Mesendoderm (in vitro differentiated cells): Measurements from ENCODE around the gene POLG.

Source experiments
- DNase-seq: peaks from one replicate; pipeline ENCODE4 v3.0.0; 2013
- H2AK5ac ChIP-seq: 2 replicates; pipeline ENCODE4 v1.6.1; 2013; ENCODE audit warnings: low read length, inconsistent platforms
- H2BK120ac ChIP-seq: 2 replicates; pipeline ENCODE4 v1.6.1; 2013; ENCODE audit warnings: low read depth, mild to moderate bottlenecking, low read length, moderate library complexity, mixed read lengths
- H2BK15ac ChIP-seq: replicated peaks from 2 replicates; pipeline ENCODE4 v1.6.1; 2013; ENCODE audit warnings: low read depth, mild to moderate bottlenecking, moderate library complexity
- H2BK5ac ChIP-seq: 2 replicates; pipeline ENCODE4 v1.6.1; 2013; ENCODE audit warnings: low read length, inconsistent platforms
- H3K18ac ChIP-seq: 2 replicates; pipeline ENCODE4 v1.6.1; 2013; ENCODE audit warnings: mild to moderate bottlenecking, low read length, mixed read lengths
- H3K23ac ChIP-seq: one replicate; pipeline ENCODE4 v1.6.1; 2013; ENCODE audit warnings: low read length
- H3K27ac ChIP-seq: 2 replicates; pipeline ENCODE4 v1.5.1; 2013; ENCODE audit warnings: low read depth, mild to moderate bottlenecking, inconsistent platforms, low read length, moderate library complexity
- H3K27me3 ChIP-seq: 2 replicates; pipeline ENCODE4 v1.6.1; 2013; ENCODE audit warnings: low read length, control low read depth, mild to moderate bottlenecking, inconsistent platforms; ENCODE audit not compliant: insufficient read depth, poor library complexity
- H3K36me3 ChIP-seq: 2 replicates; pipeline ENCODE4 v1.6.1; 2013; ENCODE audit warnings: low read length, inconsistent platforms; ENCODE audit not compliant: control insufficient read depth, insufficient read depth
- H3K4ac ChIP-seq: one replicate; pipeline ENCODE4 v1.6.1; 2013; ENCODE audit warnings: low read depth, mild to moderate bottlenecking, low read length, moderate library complexity
- H3K4me1 ChIP-seq: 2 replicates; pipeline ENCODE4 v1.6.1; 2013; ENCODE audit warnings: low read depth, low read length, inconsistent platforms; ENCODE audit not compliant: control insufficient read depth
- H3K4me2 ChIP-seq: 2 replicates; pipeline ENCODE4 v1.6.1; 2013; ENCODE audit warnings: low read length
- H3K4me3 ChIP-seq: 2 replicates; pipeline ENCODE4 v1.5.1; 2013; ENCODE audit warnings: mild to moderate bottlenecking, low read length
- H3K56ac ChIP-seq: one replicate; pipeline ENCODE4 v1.6.1; 2013; ENCODE audit warnings: low read length
- H3K79me1 ChIP-seq: 2 replicates; pipeline ENCODE4 v1.6.1; 2013; ENCODE audit warnings: low read length, inconsistent platforms
- H3K79me2 ChIP-seq: 2 replicates; pipeline ENCODE4 v1.6.1; 2013; ENCODE audit warnings: mild to moderate bottlenecking, low read length; ENCODE audit not compliant: control insufficient read depth, insufficient read depth
- H3K9ac ChIP-seq: 2 replicates; pipeline ENCODE4 v1.6.1; 2013; ENCODE audit warnings: low read length, inconsistent platforms
- H4K5ac ChIP-seq: one replicate; pipeline ENCODE4 v1.6.1; 2013; ENCODE audit warnings: low read length
- H4K8ac ChIP-seq: one replicate; pipeline ENCODE4 v1.6.1; 2013; ENCODE audit warnings: low read depth, mild to moderate bottlenecking, control low read depth, low read length, moderate library complexity
- WGBS: extraction: QIAGEN DNeasy Blood & Tissue Kit; methylation state at CpG from one replicate; pipeline ENCODE4 v1.1.7; 2013; ENCODE audit warnings: low lambda C conversion rate, missing lambda C conversion rate; ENCODE audit not compliant: insufficient coverage; ENCODE audit errors: extremely low coverage; 5-methylcytosine and 5-hydroxymethylcytosine counted together

The POLG gene

DNA sequence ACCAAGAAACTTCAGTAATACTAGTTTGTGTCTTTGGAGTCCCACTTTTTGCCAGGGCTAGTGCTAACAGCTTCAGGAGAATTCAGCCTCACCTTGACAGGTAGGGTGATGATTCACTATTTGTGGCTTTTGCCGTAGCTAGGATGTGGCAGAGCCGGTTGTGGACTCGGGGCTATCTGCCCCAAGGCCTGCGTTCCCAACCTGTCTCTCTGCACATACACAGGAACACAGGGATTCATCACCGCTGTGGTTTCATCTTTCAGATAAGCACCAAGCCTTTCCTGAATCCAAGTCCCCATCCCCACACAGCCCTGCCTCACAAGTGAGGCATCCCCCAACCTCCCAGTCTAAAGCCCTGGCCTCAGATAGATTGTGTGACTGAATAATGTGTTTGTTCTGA, 45.2 kb upstream of the POLG start:
- H3K27ac ChIP-seq: no peak overlapping the region
- no peak overlapping the region for H3K56ac ChIP-seq
- no peak overlapping the region for H2BK15ac ChIP-seq
- no peak overlapping the region for H3K18ac ChIP-seq
- no peak overlapping the region for H2BK5ac ChIP-seq
- H3K36me3 ChIP-seq: no peaks in the 10 kb centered on the region
- H4K5ac ChIP-seq: no peak overlapping the region
- H3K27me3 ChIP-seq: peaks cover 79% of the 10 kb centered on the region
- no peak overlapping the region for H3K23ac ChIP-seq
- no peak overlapping the region for H2BK120ac ChIP-seq
- no peaks in the 10 kb centered on the region for H3K79me2 ChIP-seq
- no peak overlapping the region for H3K4ac ChIP-seq
- H3K79me1 ChIP-seq: no peaks in the 10 kb centered on the region
- no peak overlapping the region for H3K9ac ChIP-seq
- no peak overlapping the region for H3K4me3 ChIP-seq
- no CpG with 5 or more reads among the region's 5 CpGs for WGBS
- H4K8ac ChIP-seq: no peak overlapping the region
- H3K4me1 ChIP-seq: no peaks in the 10 kb centered on the region
- DNase-seq: no peak
- no peak overlapping the region for H3K4me2 ChIP-seq
- H2AK5ac ChIP-seq: no peak overlapping the region

DNA sequence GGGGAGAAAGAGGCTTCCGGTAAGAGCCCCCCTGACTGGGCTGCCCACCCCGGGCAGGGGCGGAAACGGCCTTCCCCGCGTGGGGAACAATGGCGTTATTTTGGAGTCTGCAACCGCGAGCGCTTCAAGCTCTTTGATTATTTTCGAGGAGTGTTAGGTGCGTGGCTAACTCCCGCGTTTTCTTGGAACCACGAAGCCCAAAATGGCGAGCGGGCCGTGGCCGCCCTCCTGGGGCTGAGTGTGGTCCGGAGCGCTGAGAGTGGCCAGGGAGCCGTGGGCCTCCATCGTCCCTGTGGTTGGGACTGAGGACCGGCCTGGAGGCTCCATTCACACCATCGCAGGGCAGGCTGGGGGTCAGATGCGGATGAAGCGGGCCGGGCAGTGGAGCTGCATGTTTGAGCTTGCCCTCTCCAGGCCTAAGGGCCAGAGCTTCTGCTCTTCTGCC, 44.6 kb upstream of the POLG start:
- Histone ChIP-seq H2AK5ac (no peak overlapping the region), H3K79me2 (no peaks in the 10 kb centered on the region), H3K23ac (peak overlapping the region; percentile 67), H2BK120ac (no peak overlapping the region), H3K56ac (peak overlapping the region; percentile 38), H3K4me2 (no peak overlapping the region), H3K4me1 (no peaks in the 10 kb centered on the region), H3K4me3 (no peak overlapping the region), H3K36me3 (no peaks in the 10 kb centered on the region), H4K5ac (no peak overlapping the region), H3K4ac (peak overlapping the region; percentile 22), H2BK15ac (no peak overlapping the region), H2BK5ac (no peak overlapping the region), H3K9ac (no peak overlapping the region), H3K18ac (no peak overlapping the region), H3K27me3 (peaks cover 84% of the 10 kb centered on the region), H3K79me1 (no peaks in the 10 kb centered on the region), H4K8ac (no peak overlapping the region), H3K27ac (no peak overlapping the region)
- WGBS: no CpG with 5 or more reads among the region's 28 CpGs
- DNase-seq: no peak

DNA sequence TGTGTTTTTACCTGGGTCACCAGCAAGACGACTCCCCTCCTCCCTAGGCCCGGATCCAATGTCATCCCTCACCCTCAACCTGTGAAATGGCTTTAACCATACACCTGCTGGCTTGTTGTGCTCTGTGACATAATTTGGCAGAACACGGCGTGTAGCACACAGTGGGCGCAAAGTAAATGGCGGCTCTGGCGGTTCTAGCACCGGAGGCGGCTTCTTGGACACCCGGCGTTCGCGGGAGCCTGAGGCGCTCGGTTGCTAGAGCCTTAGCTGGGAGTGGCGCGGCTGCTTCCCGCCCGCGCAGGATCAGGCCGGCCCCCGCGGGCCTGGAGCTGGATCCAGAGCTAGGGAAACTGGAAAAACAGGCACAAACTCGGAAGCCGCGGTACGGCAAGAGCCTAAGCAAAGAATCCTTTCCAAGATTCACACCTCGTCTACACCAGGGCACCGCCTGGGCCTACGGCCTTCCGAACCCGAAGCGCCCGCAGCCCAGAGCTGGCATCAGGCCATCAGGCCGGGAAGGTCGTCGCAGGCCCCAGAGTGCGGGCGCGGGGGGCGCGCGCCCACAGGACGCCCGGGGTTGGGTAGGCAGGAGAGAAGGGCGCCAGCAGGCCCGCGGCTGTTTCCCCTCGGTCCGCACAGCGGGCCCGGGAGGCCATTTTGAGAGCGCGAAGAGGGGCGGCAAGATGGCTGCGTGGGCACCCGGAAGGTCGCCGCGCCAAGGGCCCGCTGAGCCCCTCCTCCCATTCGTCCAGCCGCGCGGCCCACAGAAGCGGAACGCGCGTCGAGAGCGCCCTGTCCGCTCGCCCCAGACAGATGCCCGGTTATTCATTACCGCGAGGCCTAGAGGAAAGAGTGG, 43.9 kb upstream of the POLG start:
- Histone ChIP-seq H3K79me1 (no peaks in the 10 kb centered on the region), H2BK5ac (no peak overlapping the region), H3K4me3 (no peak overlapping the region), H2BK15ac (no peak overlapping the region), H3K27me3 (peaks cover 91% of the 10 kb centered on the region), H3K9ac (peak overlapping the region; percentile 20), H2AK5ac (no peak overlapping the region), H3K4ac (peak overlapping the region; percentile 22), H3K4me1 (no peaks in the 10 kb centered on the region), H3K23ac (no peak overlapping the region), H3K18ac (no peak overlapping the region), H3K27ac (no peak overlapping the region), H2BK120ac (no peak overlapping the region), H3K79me2 (no peaks in the 10 kb centered on the region), H4K8ac (no peak overlapping the region), H3K4me2 (peak overlapping the region; percentile 39), H4K5ac (no peak overlapping the region), H3K36me3 (no peaks in the 10 kb centered on the region), H3K56ac (peak overlapping the region; percentile 30)
- WGBS: no CpG with 5 or more reads among the region's 76 CpGs
- no peak for DNase-seq

DNA sequence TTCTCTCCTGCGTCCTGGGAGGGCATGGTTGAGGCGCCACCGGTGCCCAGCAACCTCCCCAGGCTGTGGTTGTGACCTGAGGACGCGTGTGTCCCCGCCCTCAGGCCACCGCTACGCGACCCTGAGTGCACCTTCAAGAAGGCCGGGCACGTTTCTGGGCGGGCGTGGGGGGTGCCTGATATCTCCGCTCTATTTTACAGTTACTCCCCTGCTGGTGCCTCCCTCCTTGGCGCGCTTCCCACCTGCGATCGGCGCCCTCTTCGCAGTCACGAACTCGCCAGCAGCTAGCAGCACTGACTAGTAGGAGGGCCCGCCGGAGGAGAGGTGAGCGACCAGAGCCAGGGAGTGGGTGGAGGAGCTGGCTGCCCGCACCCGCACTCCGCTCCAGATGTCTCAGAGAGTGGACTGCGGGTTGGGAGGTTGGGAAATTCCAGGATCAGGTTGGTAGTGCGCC, 43.2 kb upstream of the POLG start:
- no peaks in the 10 kb centered on the region for H3K36me3 ChIP-seq
- DNase-seq: no peak
- H2BK5ac ChIP-seq: no peak overlapping the region
- no peak overlapping the region for H2BK15ac ChIP-seq
- no peak overlapping the region for H3K4ac ChIP-seq
- no peak overlapping the region for H3K4me2 ChIP-seq
- no peak overlapping the region for H2AK5ac ChIP-seq
- no peak overlapping the region for H3K18ac ChIP-seq
- no peaks in the 10 kb centered on the region for H3K79me1 ChIP-seq
- H3K27me3 ChIP-seq: peaks cover 93% of the 10 kb centered on the region
- H4K8ac ChIP-seq: no peak overlapping the region
- no peaks in the 10 kb centered on the region for H3K79me2 ChIP-seq
- no peak overlapping the region for H3K27ac ChIP-seq
- H3K4me1 ChIP-seq: no peaks in the 10 kb centered on the region
- no peak overlapping the region for H2BK120ac ChIP-seq
- no peak overlapping the region for H3K56ac ChIP-seq
- H3K4me3 ChIP-seq: no peak overlapping the region
- WGBS: no CpG with 5 or more reads among the region's 30 CpGs
- no peak overlapping the region for H3K9ac ChIP-seq
- no peak overlapping the region for H4K5ac ChIP-seq
- H3K23ac ChIP-seq: no peak overlapping the region

DNA sequence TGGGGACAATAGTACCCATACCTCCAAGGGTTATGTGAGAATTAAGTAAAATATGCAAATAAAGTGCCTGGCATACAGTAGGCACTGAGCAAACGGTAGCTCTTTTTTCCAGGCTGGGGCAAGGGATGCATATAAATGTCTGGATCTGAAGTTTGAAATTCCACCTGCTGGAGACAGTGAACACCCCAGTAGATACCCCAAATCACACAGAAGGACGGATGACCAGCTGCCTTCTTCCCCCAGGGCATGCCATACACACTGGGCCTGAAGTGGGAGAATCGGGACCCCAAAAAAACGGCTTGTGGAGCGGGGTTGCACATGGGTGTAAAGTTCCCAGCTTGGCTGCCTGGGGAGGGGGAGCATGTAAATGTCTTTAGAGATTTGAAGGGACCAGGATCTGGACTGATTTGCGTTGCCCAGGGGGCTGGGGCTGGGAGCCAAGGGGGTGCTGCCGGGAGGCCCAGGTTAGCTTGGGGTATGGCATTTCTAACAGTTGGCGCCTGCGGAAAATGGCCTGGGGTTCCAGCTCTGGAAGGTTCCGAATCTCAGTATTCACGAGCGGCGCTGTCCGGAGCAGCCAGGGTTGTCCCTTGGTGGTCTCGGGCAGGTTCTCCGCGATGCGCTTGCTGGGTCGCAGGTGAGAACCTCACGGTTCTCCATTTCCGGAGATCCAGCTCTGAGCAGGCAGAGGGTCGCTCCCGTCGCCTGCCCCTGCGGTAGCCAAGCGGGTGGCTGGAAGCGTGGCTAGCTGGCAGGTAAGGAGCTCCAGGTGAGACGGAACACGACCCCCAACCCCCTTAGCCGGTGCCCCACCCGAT, 42.6 kb upstream of the POLG start:
- Histone ChIP-seq H3K18ac (no peak overlapping the region), H2BK5ac (no peak overlapping the region), H4K5ac (no peak overlapping the region), H3K36me3 (no peaks in the 10 kb centered on the region), H3K4me1 (no peaks in the 10 kb centered on the region), H3K27ac (no peak overlapping the region), H3K23ac (no peak overlapping the region), H2AK5ac (no peak overlapping the region), H3K79me2 (no peaks in the 10 kb centered on the region), H3K27me3 (peaks cover 95% of the 10 kb centered on the region), H2BK15ac (no peak overlapping the region), H2BK120ac (no peak overlapping the region), H3K4ac (no peak overlapping the region), H3K9ac (no peak overlapping the region), H3K79me1 (no peaks in the 10 kb centered on the region), H4K8ac (no peak overlapping the region), H3K56ac (no peak overlapping the region), H3K4me3 (no peak overlapping the region), H3K4me2 (no peak overlapping the region)
- DNase-seq: no peak
- WGBS: no CpG with 5 or more reads among the region's 31 CpGs
